Esophagus muscularis mucosa (tissue), 4 donors: ENCODE results near the gene MAPK7. TPM values are rescaled to one million over a fixed set of nuclear protein-coding genes. Genes with fewer than 3 reads are reported as not detected.

Experiments used
- DNase-seq: peaks from one replicate; pipeline ENCODE4 v3.0.0-alpha.2; 2017; ENCODE audit errors: extremely low spot score
- H3K27ac ChIP-seq, 4 donors: fragments of 200-600 bp; sonication (generic); replicated peaks in 1 of 4; 1 replicate in 3 of 4; 2 replicates in 1 of 4; pipeline ENCODE4 v1.5.1; 2016 to 2019; ENCODE audit warnings: mild to moderate bottlenecking in 1 of 4
- H3K27me3 ChIP-seq, 4 donors: fragments of 200-600 bp; sonication (generic); one replicate each; pipeline versions ENCODE4 v1.5.1 to v1.6.0; 2016 to 2019
- H3K36me3 ChIP-seq, 4 donors: fragments of 200-600 bp; sonication (generic); one replicate each; pipeline ENCODE4 v1.5.1; 2016 to 2019
- H3K4me1 ChIP-seq, 4 donors: fragments of 200-600 bp; sonication (generic); one replicate each; pipeline ENCODE4 v1.5.1; 2016 to 2019
- H3K4me3 ChIP-seq, 4 donors: fragments of 200-600 bp; sonication (generic); 1 replicate in 2 of 4; 2 replicates in 2 of 4; pipeline ENCODE4 v1.5.1; 2016 to 2019; ENCODE audit warnings: mild to moderate bottlenecking in 4 of 4, moderate library complexity in 1 of 4
- H3K9me3 ChIP-seq, 4 donors: fragments of 200-600 bp; sonication (generic); 1 replicate in 3 of 4; 2 replicates in 1 of 4; pipeline ENCODE4 v1.5.1; 2016 to 2019
- CTCF ChIP-seq, 3 experiments: fragments of 200-600 bp in 2 of 3; fragments of 450-650 bp in 1 of 3; sonication (generic) in 2 of 3; IDR thresholded peaks; one replicate each; pipeline ENCODE4 v1.5.1; 2017 to 2019; ENCODE audit warnings: antibody characterized with exemption in 3 of 3, mild to moderate bottlenecking in 2 of 3, moderate library complexity in 1 of 3
- EP300 ChIP-seq: sonication (generic); formaldehyde crosslinking; IDR thresholded peaks from one replicate; pipeline ENCODE4 v1.6.1; 2017; ENCODE audit warnings: antibody characterized with exemption
- POLR2A ChIP-seq: fragments of 450-650 bp; IDR thresholded peaks from one replicate; pipeline ENCODE4 v1.6.1; 2017; ENCODE audit warnings: antibody characterized with exemption, moderate library complexity, mild to moderate bottlenecking, low read depth
- POLR2AphosphoS5 ChIP-seq, 2 donors: sonication (generic); formaldehyde crosslinking; IDR thresholded peaks; one replicate each; pipeline ENCODE4 v1.6.1; 2017; ENCODE audit warnings: antibody characterized with exemption in 2 of 2
- WGBS: methylation state at CpG from one replicate; pipeline ENCODE4 v1.1.5; 2018; 5-methylcytosine and 5-hydroxymethylcytosine counted together
- intact Hi-C: fragments of 100-400 bp; cut with DNase I; formaldehyde crosslinking; loops from one replicate; pipeline ENCODE4 v1.15.1; 2023
- total RNA-seq, 4 donors: library from RNA; depleted of rRNA; stranded (reverse); fragments of >200 nt; gene quantifications; one replicate each; pipeline versions ENCODE4 v1.1.0 to v1.2.1, GENCODE V29; 2016

MAPK7 gene
- total RNA-seq, 4 donors from 2014 or later, result 26.3 to 41.4 (median 33.2) TPM

DNA sequence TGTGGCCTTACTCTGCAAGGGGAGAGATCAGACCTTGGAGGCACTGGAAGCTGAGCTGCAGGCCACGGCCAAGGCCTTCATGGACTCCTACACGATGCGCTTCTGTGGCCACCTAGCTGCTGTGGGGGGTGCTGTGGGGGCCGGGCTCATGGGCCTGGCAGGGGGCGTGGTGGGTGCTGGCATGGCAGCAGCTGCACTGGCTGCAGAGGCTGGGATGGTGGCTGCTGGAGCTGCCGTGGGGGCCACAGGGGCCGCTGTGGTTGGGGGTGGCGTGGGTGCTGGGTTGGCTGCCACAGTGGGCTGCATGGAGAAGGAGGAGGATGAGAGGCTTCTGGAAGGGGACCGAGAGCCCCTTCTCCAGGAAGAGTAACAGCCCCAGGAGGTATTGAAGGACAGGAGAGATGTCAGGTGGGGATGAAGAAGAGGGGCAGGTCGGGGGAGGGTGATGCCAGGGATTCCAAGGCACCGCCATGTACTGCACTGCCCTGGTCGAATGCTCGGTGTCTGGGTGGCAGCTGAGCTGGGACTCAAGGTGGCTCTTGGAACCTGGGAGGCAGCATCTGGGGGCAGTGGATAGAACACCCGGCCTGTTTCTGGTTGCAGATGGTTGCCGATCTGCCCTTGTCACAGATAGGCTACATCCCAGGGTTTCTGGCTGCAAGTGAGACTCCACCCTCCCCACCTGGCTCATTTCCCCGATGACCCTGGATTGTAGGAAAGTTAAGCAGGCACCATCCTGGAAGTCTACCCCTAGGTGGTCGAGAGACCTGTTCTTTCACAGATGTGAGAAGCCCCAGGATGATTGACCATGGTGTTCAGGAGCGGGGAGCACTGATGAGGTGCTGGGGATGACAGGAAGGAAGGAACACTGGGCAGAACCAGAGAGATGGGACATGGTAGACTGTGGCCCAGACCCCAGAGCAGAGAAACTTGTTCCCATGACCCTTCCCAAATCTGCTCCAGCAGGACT lies 37.8 kb downstream of the MAPK7 start:
- H3K4me3 ChIP-seq, result no peak overlapping the region
- WGBS, result 98% methylated on average over 18 of the region's 18 CpGs
- no peaks in the 10 kb centered on the region for H3K27me3 ChIP-seq
- intact Hi-C loops, result no loop called here
- peaks cover 4 to 22% (median 11%) of the 10 kb centered on the region in 4 donors for H3K4me1 ChIP-seq
- TF ChIP-seq EP300 (no peak), CTCF (IDR thresholded peaks at IDR 0.05) (no peak), POLR2A (no peak), POLR2AphosphoS5 (IDR thresholded peaks at IDR 0.05) (no peak)
- DNase-seq, result no peak
- no peaks in the 10 kb centered on the region for H3K9me3 ChIP-seq
- H3K27ac ChIP-seq, result no peak overlapping the region
- H3K36me3 ChIP-seq, result no peaks in the 10 kb centered on the region

- 76% methylated on average over 3 of the region's 3 CpGs for WGBS
- DNase-seq, result no peak
- H3K4me3 ChIP-seq, result no peak overlapping the region
- TF ChIP-seq POLR2A (no peak), POLR2AphosphoS5 (IDR thresholded peaks at IDR 0.05) (no peak), CTCF (IDR thresholded peaks at IDR 0.05) (no peak), EP300 (no peak)
- no peaks in the 10 kb centered on the region for H3K27me3 ChIP-seq
- intact Hi-C loops, result no loop called here
- H3K36me3 ChIP-seq, result no peaks in the 10 kb centered on the region
- no peaks in the 10 kb centered on the region for H3K9me3 ChIP-seq
- peaks cover 0 to 11% (median 0%) of the 10 kb centered on the region in 4 donors for H3K4me1 ChIP-seq
- peak overlapping the region in 2 of 4 donors; percentile 4 to 24 for H3K27ac ChIP-seq
These were observed 39.3 kb downstream of the MAPK7 start for GRCh38 chr17:19417611-19418010.

DNA sequence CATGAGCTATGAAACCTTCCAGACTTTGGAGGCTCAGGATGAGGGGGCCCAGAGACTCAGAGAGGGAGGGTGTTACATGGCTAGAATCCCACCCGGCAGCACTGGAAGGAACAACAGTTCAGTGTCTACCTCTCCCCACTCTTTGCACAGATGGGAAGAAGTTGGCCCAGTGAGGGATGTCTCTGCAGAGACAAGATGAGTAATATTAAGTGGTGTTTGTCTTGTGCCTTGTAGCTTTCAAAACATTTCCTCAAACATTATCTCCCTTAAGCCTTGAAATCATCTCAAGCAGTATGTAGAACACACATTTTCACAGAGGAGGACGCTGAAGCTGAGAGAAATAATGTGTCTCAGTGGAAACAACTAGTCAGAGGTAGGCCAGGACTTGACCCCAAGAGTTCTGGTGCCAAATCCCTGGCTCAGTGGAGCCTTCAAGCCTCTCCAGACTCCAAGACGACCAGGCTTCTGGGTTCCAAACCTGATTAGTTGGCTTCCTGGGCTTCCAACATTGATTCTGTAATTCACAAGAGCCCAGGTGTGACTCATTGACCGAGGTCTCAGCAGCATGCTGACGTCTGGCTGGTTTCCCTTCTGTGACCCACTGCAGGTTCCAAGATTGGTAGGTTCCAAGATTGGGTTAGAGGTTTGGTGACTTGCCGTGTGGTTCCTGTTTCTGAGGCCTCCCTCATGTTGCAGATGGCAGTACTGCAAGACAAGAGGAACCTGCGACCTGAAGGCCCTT lies 40.1 kb downstream of the MAPK7 start:
- TF ChIP-seq POLR2AphosphoS5 (IDR thresholded peaks at IDR 0.05) (no peak), CTCF (IDR thresholded peaks at IDR 0.05) (no peak), POLR2A (no peak), EP300 (no peak)
- WGBS, result 53% methylated on average over 7 of the region's 7 CpGs
- Histone ChIP-seq H3K9me3 (no peaks in the 10 kb centered on the region), H3K36me3 (no peaks in the 10 kb centered on the region), H3K27me3 (no peaks in the 10 kb centered on the region), H3K27ac (peak overlapping the region in 3 of 4 donors; percentile 4 to 60 (median 24)), H3K4me3 (no peak overlapping the region), H3K4me1 (peaks cover 0 to 11% (median 0%) of the 10 kb centered on the region in 4 donors)
- no peak for DNase-seq
- intact Hi-C loops, result no loop called here

GRCh38 chr17:19421219-19421618 lies 42.9 kb downstream of the MAPK7 start:
- intact Hi-C loops, result no loop called here
- Histone ChIP-seq H3K36me3 (no peaks in the 10 kb centered on the region), H3K27ac (no peak overlapping the region), H3K27me3 (no peaks in the 10 kb centered on the region), H3K9me3 (no peaks in the 10 kb centered on the region), H3K4me3 (no peak overlapping the region), H3K4me1 (peaks cover 0 to 27% (median 20%) of the 10 kb centered on the region in 4 donors)
- WGBS, result 87% methylated on average over 4 of the region's 4 CpGs
- TF ChIP-seq POLR2AphosphoS5 (IDR thresholded peaks at IDR 0.05), result no peak
- TF ChIP-seq POLR2A, result no peak
- no peak for TF ChIP-seq EP300
- no peak for TF ChIP-seq CTCF (IDR thresholded peaks at IDR 0.05)
- DNase-seq, result no peak
